Measurements from ENCODE around the gene NOTO. TPM values are rescaled to one million over a fixed set of nuclear protein-coding genes. Genes with fewer than 3 reads are reported as not detected.

Gene NOTO
- total and polyA plus RNA-seq, 10 of the 15 experiments (the other 5 are each of a cell fraction or from before 2014, with no cell fraction given), result not detected

DNA sequence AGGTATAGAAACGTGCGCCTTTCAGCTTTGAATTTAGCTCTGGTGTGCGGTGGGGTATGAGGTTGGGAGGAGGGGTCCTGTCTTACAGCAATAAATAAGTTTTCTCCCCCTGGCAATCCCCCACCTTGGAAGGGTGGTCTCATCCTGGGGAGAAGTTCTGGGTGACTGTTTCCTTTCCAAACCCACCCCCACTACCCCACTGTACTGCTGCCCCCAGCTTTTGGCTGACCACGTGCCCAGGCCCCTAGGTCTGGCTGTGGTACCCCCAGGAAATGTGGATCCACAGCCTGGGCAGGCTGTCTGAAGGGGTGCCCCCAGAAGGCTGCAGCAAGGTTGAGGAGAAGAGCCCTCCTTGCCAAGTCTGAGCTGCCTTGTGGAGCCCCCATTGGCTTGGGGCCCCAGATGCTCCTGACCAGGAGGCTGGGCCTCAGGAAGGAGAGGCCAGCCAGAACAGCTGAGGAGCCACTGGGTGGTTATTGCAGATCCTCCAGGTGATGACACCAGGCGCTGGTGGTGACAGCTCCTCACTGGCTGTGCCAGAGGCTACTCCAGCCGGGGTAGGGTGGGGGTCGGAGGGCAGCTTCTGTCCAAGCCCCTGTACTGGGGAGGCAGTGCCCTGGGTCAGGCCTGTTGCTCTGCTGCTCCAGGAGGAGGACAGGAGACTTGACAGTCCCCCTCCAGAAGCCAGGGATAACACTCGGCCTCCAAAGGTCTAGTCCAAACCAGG lies 56.0 kb downstream of the NOTO start:
- in situ Hi-C loops (cut with MboI), result no loop called here
- no peak for DNase-seq (ENCODE audit: low read depth, low spot score)
- ChIA-PET CTCF (interaction anchor here (1.0 to 1.8 kb wide), 2 partner anchors 19 to 32 kb away, joined by 3 to 4 read pairs; no protein-coding TSS in a partner anchor), SMC1A (ENCODE audit: uncharacterized antibody, unreplicated experiment) (no interaction called here), RAD21 (ENCODE audit: unreplicated experiment) (no interaction called here), POLR2A (interaction anchor here (0.6 kb wide), 1 partner anchor 18 kb away, joined by 5 read pairs; no protein-coding TSS in a partner anchor)
- Histone ChIP-seq H3K4me2 (ENCODE audit: control insufficient read depth, insufficient read depth) (no peak overlapping the region), H4K20me1 (ENCODE audit: control insufficient read depth, insufficient read depth) (no peaks in the 10 kb centered on the region), H3K9ac (ENCODE audit: control insufficient read depth, insufficient read depth, low read length) (no peak overlapping the region), H2AFZ (ENCODE audit: control insufficient read depth, low read depth, low read length) (no peak overlapping the region), H3K4me3 (no peak overlapping the region), H3K9me3 (replicated peaks; ENCODE audit: control insufficient read depth, insufficient read depth, low read length) (no peaks in the 10 kb centered on the region), H3K36me3 (ENCODE audit: control insufficient read depth in 2 of 2, insufficient read depth in 2 of 2, low read length in 1 of 2) (peaks cover 13 to 21% of the 10 kb centered on the region in 2 experiments; a peak in 3 of 4 replicates), H3K27me3 (replicated peaks in 1 of 2; ENCODE audit: control insufficient read depth in 2 of 2, insufficient read depth in 2 of 2, low read length in 1 of 2) (no peaks in the 10 kb centered on the region), H3K4me1 (ENCODE audit: control insufficient read depth, insufficient read depth, low read length) (no peaks in the 10 kb centered on the region), H3K79me2 (ENCODE audit: control insufficient read depth, insufficient read depth, low read length) (no peaks in the 10 kb centered on the region), H3K27ac (ENCODE audit: control insufficient read depth, insufficient read depth) (no peak overlapping the region)
- BruUV-seq (replicated peaks), result no TSS peak
- FAIRE-seq, result no peak
- TF ChIP-seq, protein P1, sequence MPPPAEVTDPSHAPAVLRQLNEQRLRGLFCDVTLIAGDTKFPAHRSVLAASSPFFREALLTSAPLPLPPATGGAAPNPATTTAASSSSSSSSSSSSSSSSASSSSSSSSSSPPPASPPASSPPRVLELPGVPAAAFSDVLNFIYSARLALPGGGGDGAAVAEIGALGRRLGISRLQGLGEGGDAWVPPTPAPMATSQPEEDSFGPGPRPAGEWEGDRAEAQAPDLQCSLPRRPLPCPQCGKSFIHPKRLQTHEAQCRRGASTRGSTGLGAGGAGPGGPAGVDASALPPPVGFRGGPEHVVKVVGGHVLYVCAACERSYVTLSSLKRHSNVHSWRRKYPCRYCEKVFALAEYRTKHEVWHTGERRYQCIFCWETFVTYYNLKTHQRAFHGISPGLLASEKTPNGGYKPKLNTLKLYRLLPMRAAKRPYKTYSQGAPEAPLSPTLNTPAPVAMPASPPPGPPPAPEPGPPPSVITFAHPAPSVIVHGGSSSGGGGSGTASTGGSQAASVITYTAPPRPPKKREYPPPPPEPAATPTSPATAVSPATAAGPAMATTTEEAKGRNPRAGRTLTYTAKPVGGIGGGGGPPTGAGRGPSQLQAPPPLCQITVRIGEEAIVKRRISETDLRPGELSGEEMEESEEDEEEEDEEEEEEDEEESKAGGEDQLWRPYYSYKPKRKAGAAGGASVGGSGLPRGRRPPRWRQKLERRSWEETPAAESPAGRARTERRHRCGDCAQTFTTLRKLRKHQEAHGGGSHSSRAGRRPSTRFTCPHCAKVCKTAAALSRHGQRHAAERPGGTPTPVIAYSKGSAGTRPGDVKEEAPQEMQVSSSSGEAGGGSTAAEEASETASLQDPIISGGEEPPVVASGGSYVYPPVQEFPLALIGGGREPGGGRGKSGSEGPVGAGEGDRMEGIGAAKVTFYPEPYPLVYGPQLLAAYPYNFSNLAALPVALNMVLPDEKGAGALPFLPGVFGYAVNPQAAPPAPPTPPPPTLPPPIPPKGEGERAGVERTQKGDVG (CRISPR knock-in tag; IDR thresholded peaks at IDR 0.05), result no peak
- TF ChIP-seq TAF1 (IDR thresholded peaks at IDR 0.05; ENCODE audit: borderline replicate concordance, low read depth, low read length) (no peak), ZNF24 (IDR thresholded peaks at IDR 0.05) (no peak), SMAD5 (IDR thresholded peaks at IDR 0.05; ENCODE audit: low read depth) (no peak), JUNB (IDR thresholded peaks at IDR 0.05) (no peak), IKZF2 (IDR thresholded peaks at IDR 0.05) (no peak), BHLHE40 (IDR thresholded peaks at IDR 0.05; ENCODE audit: borderline replicate concordance in 1 of 2, low read depth in 2 of 2, low read length in 1 of 2) (no peak), TCF7 (IDR thresholded peaks at IDR 0.05; ENCODE audit: borderline replicate concordance) (no peak), TARDBP (IDR thresholded peaks at IDR 0.05; ENCODE audit: borderline replicate concordance) (no peak), EZH2 (IDR thresholded peaks at IDR 0.05; ENCODE audit: borderline replicate concordance, control insufficient read depth, low read depth, low read length) (no peak), GABPA (IDR thresholded peaks at IDR 0.05; ENCODE audit: low read depth) (no peak), SRF (IDR thresholded peaks at IDR 0.05; ENCODE audit: low read depth in 2 of 2, low read length in 2 of 2) (no peak), RAD21 (IDR thresholded peaks at IDR 0.05; ENCODE audit: insufficient read depth, low read depth, low read length) (no peak)
- TF ChIP-seq, protein P2, sequence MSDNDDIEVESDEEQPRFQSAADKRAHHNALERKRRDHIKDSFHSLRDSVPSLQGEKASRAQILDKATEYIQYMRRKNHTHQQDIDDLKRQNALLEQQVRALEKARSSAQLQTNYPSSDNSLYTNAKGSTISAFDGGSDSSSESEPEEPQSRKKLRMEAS (IDR thresholded peaks at IDR 0.05; ENCODE audit: low read depth, low read length), result no peak
- TF ChIP-seq, protein P3, sequence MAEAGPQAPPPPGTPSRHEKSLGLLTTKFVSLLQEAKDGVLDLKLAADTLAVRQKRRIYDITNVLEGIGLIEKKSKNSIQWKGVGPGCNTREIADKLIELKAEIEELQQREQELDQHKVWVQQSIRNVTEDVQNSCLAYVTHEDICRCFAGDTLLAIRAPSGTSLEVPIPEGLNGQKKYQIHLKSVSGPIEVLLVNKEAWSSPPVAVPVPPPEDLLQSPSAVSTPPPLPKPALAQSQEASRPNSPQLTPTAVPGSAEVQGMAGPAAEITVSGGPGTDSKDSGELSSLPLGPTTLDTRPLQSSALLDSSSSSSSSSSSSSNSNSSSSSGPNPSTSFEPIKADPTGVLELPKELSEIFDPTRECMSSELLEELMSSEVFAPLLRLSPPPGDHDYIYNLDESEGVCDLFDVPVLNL (IDR thresholded peaks at IDR 0.05; ENCODE audit: low read depth, low read length), result no peak
- TF ChIP-seq, protein P4, sequence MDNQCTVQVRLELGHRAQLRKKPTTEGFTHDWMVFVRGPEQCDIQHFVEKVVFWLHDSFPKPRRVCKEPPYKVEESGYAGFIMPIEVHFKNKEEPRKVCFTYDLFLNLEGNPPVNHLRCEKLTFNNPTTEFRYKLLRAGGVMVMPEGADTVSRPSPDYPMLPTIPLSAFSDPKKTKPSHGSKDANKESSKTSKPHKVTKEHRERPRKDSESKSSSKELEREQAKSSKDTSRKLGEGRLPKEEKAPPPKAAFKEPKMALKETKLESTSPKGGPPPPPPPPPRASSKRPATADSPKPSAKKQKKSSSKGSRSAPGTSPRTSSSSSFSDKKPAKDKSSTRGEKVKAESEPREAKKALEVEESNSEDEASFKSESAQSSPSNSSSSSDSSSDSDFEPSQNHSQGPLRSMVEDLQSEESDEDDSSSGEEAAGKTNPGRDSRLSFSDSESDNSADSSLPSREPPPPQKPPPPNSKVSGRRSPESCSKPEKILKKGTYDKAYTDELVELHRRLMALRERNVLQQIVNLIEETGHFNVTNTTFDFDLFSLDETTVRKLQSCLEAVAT (IDR thresholded peaks at IDR 0.05), result no peak
- TF ChIP-seq, protein P5, sequence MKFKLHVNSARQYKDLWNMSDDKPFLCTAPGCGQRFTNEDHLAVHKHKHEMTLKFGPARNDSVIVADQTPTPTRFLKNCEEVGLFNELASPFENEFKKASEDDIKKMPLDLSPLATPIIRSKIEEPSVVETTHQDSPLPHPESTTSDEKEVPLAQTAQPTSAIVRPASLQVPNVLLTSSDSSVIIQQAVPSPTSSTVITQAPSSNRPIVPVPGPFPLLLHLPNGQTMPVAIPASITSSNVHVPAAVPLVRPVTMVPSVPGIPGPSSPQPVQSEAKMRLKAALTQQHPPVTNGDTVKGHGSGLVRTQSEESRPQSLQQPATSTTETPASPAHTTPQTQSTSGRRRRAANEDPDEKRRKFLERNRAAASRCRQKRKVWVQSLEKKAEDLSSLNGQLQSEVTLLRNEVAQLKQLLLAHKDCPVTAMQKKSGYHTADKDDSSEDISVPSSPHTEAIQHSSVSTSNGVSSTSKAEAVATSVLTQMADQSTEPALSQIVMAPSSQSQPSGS (IDR thresholded peaks at IDR 0.05; ENCODE audit: low read length), result no peak
- 91% methylated on average over 8 of the region's 8 CpGs for WGBS (ENCODE audit: insufficient coverage, insufficient replicate concordance, low lambda C conversion rate, missing lambda C conversion rate)
- ATAC-seq, result no peak
- intact Hi-C loops (cut with micrococcal nuclease; ENCODE audit: unreplicated experiment), result no loop called here

All from GM12878 (cell line).